ENCODE measurements around the gene ENOPH1. TPM values are rescaled to one million over a fixed set of nuclear protein-coding genes. Genes with fewer than 3 reads are reported as not detected.

ENOPH1 gene
- total and polyA plus RNA-seq, 2 experiments from 2014 or later = 34.0 to 35.6 TPM

DNA sequence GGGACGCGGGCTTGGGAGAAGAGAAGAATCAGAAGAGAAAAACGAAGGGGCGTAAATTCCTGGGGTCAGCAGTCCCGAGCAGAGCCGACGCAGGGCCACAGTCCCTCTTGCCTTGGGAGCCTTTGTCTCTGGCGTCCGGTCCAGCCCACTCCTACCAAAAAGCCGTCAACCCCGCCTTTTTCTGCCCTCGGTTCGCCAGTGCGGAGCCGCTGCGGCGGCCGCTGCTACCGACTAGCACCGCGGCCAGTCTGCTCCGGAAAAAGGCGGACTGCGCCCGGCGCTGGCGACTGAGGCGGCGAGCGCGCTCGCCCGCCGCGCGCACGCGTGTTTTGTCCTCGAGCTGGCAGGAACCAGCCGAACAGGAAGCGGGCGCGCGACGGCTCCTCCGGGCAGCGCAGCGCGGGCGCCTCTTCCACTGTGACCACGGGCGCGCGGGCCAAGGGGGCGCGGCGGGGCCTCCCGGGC, 630 bp upstream of the ENOPH1 start:
- H3K4me3 ChIP-seq = peak overlapping the region; percentile 95
- H3K4me1 ChIP-seq (ENCODE audit: insufficient read depth) = peaks cover 24% of the 10 kb centered on the region
- TF ChIP-seq EZH2phosphoT487 (IDR thresholded peaks at IDR 0.05; ENCODE audit: insufficient read depth, low read depth) (no peak), EZH2 (IDR thresholded peaks at IDR 0.05; ENCODE audit: insufficient read depth, poor library complexity, severe bottlenecking) (no peak)
- H3K27me3 ChIP-seq (replicated peaks; ENCODE audit: insufficient read depth) = no peaks in the 10 kb centered on the region
- H2AFZ ChIP-seq = peak overlapping the region; percentile 87
- H3K36me3 ChIP-seq (ENCODE audit: low read depth) = peaks cover 34% of the 10 kb centered on the region
- H3K9me2 ChIP-seq (ENCODE audit: insufficient read depth) = no peaks in the 10 kb centered on the region
- in situ Hi-C loops (cut with MboI) = no loop called here
- peak overlapping the region; percentile 99 for H3K9ac ChIP-seq
- 1 to 3% methylated on average over 45 to 58 of the region's 58 CpGs for WGBS, 2 experiments (ENCODE audit: low coverage in 1 of 2, low lambda C conversion rate in 2 of 2, missing lambda C conversion rate in 2 of 2)
- H3K4me2 ChIP-seq (ENCODE audit: unreplicated experiment) = peak overlapping the region; percentile 66
- peaks cover 39% of the 10 kb centered on the region for H3F3A ChIP-seq (ENCODE audit: insufficient read depth)
- no peaks in the 10 kb centered on the region for H3K9me3 ChIP-seq (ENCODE audit: low read depth)
- DNase-seq = peak; percentile 81
- peak overlapping the region; percentile 97 for H3K27ac ChIP-seq
- H3K79me2 ChIP-seq (ENCODE audit: insufficient read depth) = peaks cover 88% of the 10 kb centered on the region
- H4K20me1 ChIP-seq (ENCODE audit: insufficient read depth) = peaks cover 39% of the 10 kb centered on the region

- Histone ChIP-seq H4K20me1 (ENCODE audit: insufficient read depth) (peaks cover 26% of the 10 kb centered on the region), H3K27ac (peak overlapping the region; percentile 97), H3F3A (ENCODE audit: insufficient read depth) (peaks cover 25% of the 10 kb centered on the region), H3K9ac (peak overlapping the region; percentile 99), H3K9me2 (ENCODE audit: insufficient read depth) (no peaks in the 10 kb centered on the region), H3K4me1 (ENCODE audit: insufficient read depth) (peaks cover 10% of the 10 kb centered on the region), H3K36me3 (ENCODE audit: low read depth) (peaks cover 20% of the 10 kb centered on the region), H3K4me2 (ENCODE audit: unreplicated experiment) (peak overlapping the region; percentile 81), H3K9me3 (ENCODE audit: low read depth) (no peaks in the 10 kb centered on the region), H3K79me2 (ENCODE audit: insufficient read depth) (peaks cover 88% of the 10 kb centered on the region), H3K27me3 (replicated peaks; ENCODE audit: insufficient read depth) (no peaks in the 10 kb centered on the region), H2AFZ (peak overlapping the region; percentile 87), H3K4me3 (peak overlapping the region; percentile 95)
- in situ Hi-C loops (cut with MboI) = no loop called here
- WGBS, 2 experiments (ENCODE audit: low coverage in 1 of 2, low lambda C conversion rate in 2 of 2, missing lambda C conversion rate in 2 of 2) = 3 to 4% methylated on average over 33 of the region's 33 CpGs
- DNase-seq = peak; percentile 60
- no peak for TF ChIP-seq EZH2 (IDR thresholded peaks at IDR 0.05; ENCODE audit: insufficient read depth, poor library complexity, severe bottlenecking)
- TF ChIP-seq EZH2phosphoT487 (IDR thresholded peaks at IDR 0.05; ENCODE audit: insufficient read depth, low read depth) = no peak
These were observed 765 bp downstream of the ENOPH1 start for GRCh38 chr4:82430964-82431745.

GRCh38 chr4:82431831-82432230, 1.4 kb downstream of the ENOPH1 start:
- Histone ChIP-seq H3K9ac (peak overlapping the region; percentile 99), H4K20me1 (ENCODE audit: insufficient read depth) (peaks cover 19% of the 10 kb centered on the region), H2AFZ (no peak overlapping the region), H3K4me3 (peak overlapping the region; percentile 95), H3K79me2 (ENCODE audit: insufficient read depth) (peaks cover 88% of the 10 kb centered on the region), H3F3A (ENCODE audit: insufficient read depth) (peaks cover 19% of the 10 kb centered on the region), H3K9me2 (ENCODE audit: insufficient read depth) (no peaks in the 10 kb centered on the region), H3K9me3 (ENCODE audit: low read depth) (no peaks in the 10 kb centered on the region), H3K27me3 (replicated peaks; ENCODE audit: insufficient read depth) (no peaks in the 10 kb centered on the region), H3K4me1 (ENCODE audit: insufficient read depth) (peaks cover 3% of the 10 kb centered on the region), H3K36me3 (ENCODE audit: low read depth) (peaks cover 13% of the 10 kb centered on the region), H3K27ac (no peak overlapping the region), H3K4me2 (ENCODE audit: unreplicated experiment) (peak overlapping the region; percentile 81)
- TF ChIP-seq EZH2phosphoT487 (IDR thresholded peaks at IDR 0.05; ENCODE audit: insufficient read depth, low read depth) = no peak
- no peak for TF ChIP-seq EZH2 (IDR thresholded peaks at IDR 0.05; ENCODE audit: insufficient read depth, poor library complexity, severe bottlenecking)
- DNase-seq = no peak
- WGBS, 2 experiments (ENCODE audit: low coverage in 1 of 2, low lambda C conversion rate in 2 of 2, missing lambda C conversion rate in 2 of 2) = 74% methylated on average over 4 of the region's 4 CpGs
- in situ Hi-C loops (cut with MboI) = no loop called here

- in situ Hi-C loops (cut with MboI) = no loop called here
- Histone ChIP-seq H3K9me3 (ENCODE audit: low read depth) (no peaks in the 10 kb centered on the region), H3K79me2 (ENCODE audit: insufficient read depth) (peaks cover 88% of the 10 kb centered on the region), H3K9me2 (ENCODE audit: insufficient read depth) (no peaks in the 10 kb centered on the region), H3K4me1 (ENCODE audit: insufficient read depth) (peaks cover 4% of the 10 kb centered on the region; the same call in 1 of the 2 replicates), H3K27ac (no peak overlapping the region), H3F3A (ENCODE audit: insufficient read depth) (peaks cover 11% of the 10 kb centered on the region), H3K36me3 (ENCODE audit: low read depth) (peaks cover 6% of the 10 kb centered on the region), H3K27me3 (replicated peaks; ENCODE audit: insufficient read depth) (no peaks in the 10 kb centered on the region), H4K20me1 (ENCODE audit: insufficient read depth) (peaks cover 11% of the 10 kb centered on the region), H3K9ac (no peak overlapping the region), H3K4me3 (no peak overlapping the region), H3K4me2 (ENCODE audit: unreplicated experiment) (no peak overlapping the region), H2AFZ (no peak overlapping the region)
- TF ChIP-seq EZH2 (IDR thresholded peaks at IDR 0.05; ENCODE audit: insufficient read depth, poor library complexity, severe bottlenecking) (no peak), EZH2phosphoT487 (IDR thresholded peaks at IDR 0.05; ENCODE audit: insufficient read depth, low read depth) (no peak)
- DNase-seq = no peak
- 90 to 91% methylated on average over 18 of the region's 18 CpGs for WGBS, 2 experiments (ENCODE audit: low coverage in 1 of 2, low lambda C conversion rate in 2 of 2, missing lambda C conversion rate in 2 of 2)
These were observed 2.2 kb downstream of the ENOPH1 start for GRCh38 chr4:82432596-82432995.
